ENCODE measurements around the gene ITSN2.
A peak's percentile ranks its signal among the peaks of the same experiment; 100 is the strongest.
"Not testable (repeated sequence)": the region's sequence is repeated elsewhere in the genome, so short reads cannot be mapped to it uniquely, and the experiment has no call there.

The ITSN2 gene

GRCh38 chr2:24360050-24360962 lies at the start of gene ITSN2:
Gene ITSN2, minus strand, starts transcription at chr2:24360536. Its CDS starts 32,454 bp downstream, at chr2:24328082.
- peak; percentile 84 for DNase-seq

DNA sequence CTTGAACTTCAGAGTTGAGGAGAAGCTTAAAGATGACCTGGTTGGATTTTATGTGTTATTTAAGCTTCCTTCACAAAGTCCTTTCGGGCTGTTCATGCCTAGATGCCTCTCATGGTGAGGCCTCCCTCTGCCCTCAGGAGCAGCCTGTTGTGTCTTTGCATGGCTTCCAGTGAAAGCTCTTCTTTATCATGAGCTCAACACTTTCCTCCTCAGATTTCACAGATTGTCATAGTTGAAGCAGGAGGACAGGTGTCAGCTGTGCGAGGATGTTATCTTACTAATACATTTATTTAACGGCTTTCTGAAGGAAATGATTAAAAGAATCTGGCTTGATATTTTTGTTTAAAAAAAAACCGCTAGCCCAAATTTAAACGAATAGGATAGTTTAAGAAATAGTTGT lies 48.8 kb upstream of the ITSN2 start:
- DNase-seq = no peak

- not testable (repeated sequence) for DNase-seq
These were observed 48.4 kb upstream of the ITSN2 start for GRCh38 chr2:24408704-24409103.

DNA sequence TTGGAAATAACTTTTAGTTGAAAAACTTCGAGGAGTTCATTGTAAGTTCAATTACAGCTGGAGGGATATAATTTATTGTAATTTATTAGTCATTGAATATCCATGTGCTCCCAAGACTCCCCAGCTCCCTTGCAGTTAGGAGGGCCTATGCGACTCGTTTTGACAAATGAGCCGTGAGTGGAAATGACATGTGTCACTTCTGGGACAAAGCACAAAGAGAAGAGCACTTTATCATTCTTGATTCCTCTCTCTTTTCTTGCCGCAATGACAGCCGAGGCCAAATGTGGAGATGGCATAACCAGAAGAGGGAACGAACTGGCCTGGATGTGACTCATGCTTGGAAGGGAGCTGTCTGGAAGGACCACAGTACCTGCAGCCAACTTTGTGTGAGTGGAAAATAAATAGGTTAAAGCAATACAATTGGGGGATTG lies 44.2 kb upstream of the ITSN2 start:
- DNase-seq = no peak

GRCh38 chr2:24403832-24404212 lies 43.5 kb upstream of the ITSN2 start:
- DNase-seq = no peak

GRCh38 chr2:24403168-24403831 lies 43.0 kb upstream of the ITSN2 start:
- DNase-seq = peak in 1 of 2 donors; percentile 12

GRCh38 chr2:24402242-24403097 lies 42.1 kb upstream of the ITSN2 start:
- no peak for DNase-seq

DNA sequence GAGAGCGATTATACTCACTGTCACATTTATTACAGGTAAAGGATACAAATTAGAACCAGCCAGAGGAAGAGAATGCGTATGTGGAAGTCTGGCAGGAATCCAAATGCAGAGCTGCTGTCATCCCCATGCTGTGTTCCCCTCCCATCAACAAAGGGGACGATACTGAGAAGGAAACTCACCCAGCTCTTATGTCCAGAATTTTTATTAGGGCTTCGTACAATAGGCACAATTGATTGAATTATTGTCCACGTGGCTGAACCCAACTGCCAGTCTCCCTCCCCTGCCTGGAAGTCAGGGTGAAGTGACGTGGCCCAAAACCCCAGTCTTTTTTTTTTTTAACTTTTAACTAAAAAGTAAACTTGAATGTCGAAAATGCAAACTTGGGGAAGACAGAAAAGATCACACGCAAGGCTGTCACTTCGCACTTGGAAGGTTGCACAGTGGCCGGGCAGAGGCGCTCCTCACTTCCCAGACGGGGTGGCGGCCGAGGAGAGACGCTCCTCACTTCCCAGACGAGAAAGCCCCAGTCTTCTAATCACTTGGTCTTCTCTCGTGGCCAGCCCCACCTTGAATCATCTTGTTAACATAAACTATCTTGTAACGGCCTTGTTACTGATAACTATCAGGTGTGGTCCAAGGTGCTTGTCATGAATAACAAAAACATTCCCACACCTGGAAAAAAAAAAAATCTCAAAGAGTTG lies 40.0 kb upstream of the ITSN2 start:
- DNase-seq = no peak

- no peak for DNase-seq
These were observed 39.3 kb upstream of the ITSN2 start for GRCh38 chr2:24399434-24400206.

- no peak for DNase-seq
These were observed 34.7 kb upstream of the ITSN2 start for GRCh38 chr2:24394998-24395397.

DNA sequence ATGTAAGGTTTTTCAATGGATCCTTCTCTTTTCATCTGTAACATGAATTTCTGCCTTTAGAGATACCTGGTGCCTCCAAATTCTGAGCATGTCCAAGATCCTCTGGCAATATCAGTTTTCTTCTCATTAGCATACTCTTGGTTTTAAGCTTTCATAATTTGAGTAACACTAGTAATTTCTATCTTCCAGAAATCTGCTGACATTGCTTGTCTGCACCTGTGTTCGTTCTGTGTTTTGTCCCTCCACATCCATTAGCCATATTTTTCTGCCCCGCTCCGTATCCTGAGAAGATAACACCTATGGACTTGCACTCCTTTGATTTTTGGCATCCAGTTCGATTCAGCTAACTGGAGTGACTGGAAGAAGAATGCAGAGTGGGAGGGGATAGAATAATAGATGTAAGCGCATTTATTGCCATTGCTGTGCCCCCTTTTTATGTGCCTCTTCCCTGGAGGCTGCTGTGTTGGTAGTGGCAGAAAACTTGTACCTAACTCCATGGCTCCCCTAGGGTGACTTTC lies 32.3 kb upstream of the ITSN2 start:
- no peak for DNase-seq

- no peak for DNase-seq
These were observed 25.0 kb upstream of the ITSN2 start for GRCh38 chr2:24385366-24385765.

DNA sequence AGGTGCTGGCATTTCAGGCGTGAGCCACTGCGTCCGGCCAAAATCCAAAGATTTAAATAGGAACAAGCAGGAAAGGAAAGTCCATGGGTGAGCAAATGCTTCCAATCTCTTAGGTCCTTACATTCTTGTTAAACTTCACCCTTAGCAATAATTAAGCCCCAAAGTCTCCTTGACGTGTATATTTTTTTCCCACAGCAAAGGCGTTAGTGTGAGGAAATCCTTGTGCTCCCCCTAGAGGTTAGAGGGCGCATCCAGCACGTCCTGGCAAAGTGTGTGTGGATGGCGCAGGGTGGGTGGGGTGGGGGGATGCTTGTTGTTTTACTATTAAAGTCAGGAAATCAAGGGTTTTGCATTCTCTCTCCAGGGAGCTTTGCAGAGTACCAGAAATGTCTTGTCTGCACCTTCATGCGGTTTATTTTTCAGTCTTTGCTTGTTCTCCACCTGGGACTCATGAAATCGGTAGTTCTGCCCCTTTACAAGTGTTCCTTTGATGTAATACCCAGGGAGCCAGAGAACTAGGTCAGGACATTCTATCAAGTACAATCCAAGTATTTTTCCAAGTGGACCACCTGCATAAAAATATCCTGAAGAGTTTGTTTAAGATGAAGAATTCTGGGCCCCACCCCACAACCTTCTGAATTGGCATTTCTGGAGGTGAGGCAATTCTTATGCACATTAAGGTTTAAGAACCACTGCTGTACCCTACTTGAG lies 22.2 kb upstream of the ITSN2 start:
- DNase-seq = peak; percentile 57 to 75

GRCh38 chr2:24380820-24381219 lies 20.5 kb upstream of the ITSN2 start:
- DNase-seq = no peak

DNA sequence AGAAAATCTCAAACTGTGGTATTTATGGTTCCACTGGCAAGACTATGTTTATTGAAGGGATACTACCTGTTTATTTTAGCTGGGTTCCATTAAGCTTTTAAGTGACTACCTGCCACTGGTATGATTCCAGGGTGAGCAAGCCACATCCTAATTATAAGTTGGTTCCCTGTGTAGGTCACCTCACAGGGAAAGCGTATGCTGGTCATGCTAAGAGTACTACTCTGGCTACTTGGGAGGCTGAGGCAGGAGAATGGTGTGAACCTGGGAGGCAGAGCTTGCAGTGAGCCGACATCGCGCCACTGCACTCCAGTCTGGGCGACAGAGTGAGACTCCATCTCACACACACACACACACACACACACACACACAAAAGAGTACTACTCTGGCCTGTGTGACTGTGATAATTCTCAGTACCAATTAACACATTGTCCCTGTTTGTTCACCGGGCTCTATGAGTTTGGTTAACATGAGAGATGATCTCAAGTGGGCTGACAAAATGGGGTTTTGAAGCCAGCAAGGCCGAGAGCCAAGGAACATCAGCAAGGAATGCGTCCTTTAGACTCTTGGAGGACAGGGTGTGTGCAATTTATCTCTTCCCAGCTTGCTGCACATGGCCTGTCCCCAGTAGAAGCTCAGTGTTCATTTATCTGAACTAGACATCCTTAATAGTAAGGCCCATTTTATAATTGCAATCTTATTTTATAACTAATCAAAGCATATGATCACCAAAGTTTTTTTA lies 15.2 kb upstream of the ITSN2 start:
- no peak for DNase-seq

- no peak for DNase-seq
These were observed 14.0 kb upstream of the ITSN2 start for GRCh38 chr2:24374301-24374700.

DNA sequence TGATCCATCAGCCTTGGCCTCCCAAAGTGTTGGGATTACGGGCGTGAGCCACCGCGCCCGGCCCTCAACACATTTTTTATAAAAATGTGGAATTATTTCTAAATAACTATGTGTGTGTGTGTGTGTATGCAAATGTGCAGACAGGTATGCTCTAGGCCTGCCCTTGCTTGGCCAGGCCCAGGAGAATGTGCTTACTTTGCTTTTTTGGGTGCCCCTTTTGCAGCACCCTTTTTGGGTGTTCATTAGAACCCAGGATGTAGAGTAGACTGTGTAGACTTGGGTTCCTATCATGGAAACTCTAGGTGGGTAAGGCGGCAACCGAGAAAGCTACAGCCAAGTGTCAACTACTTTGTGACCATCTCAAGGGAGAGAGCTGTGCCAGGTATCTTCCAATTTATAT lies 11.7 kb upstream of the ITSN2 start:
- no peak for DNase-seq

DNA sequence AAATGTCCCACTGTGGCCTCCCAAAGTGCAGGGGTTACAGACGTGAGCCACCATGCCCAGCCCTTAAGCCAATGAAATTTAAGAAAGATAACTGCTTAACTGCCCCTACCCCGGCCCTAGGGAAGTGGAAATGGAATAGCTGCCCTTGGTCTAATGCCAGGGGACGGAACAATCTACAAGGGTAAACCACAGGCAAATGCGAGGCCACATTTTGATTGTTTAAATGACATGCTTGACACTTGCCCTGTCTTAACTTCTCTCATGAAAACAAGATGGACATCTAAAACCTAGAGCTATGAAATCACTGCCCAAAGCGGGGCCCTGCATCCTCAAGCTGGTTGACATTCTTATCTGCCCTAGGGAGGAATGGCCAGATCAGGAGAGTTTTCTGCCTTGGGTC lies 5.5 kb upstream of the ITSN2 start:
- no peak for DNase-seq

DNA sequence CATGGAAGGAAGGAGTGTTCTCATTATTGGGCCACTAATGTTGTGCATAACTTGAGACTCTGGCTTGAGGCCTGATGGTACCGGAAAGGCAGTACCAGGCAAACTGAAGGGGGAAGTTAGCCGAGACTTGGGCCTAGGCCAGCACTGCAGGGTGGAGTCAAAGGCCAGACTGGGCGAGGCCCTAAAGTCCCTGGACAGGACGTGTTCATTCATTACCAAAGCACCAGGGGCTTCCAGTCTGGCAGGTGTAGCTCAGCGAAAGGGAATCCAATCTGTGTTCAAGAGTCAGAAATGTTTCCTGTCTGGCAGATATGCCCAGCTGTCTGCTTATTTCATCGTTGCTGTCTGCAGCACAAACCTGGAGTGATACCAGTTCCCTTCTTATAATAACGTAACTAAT lies 4.7 kb upstream of the ITSN2 start:
- peak in 1 of 2 donors; percentile 57 for DNase-seq

DNA sequence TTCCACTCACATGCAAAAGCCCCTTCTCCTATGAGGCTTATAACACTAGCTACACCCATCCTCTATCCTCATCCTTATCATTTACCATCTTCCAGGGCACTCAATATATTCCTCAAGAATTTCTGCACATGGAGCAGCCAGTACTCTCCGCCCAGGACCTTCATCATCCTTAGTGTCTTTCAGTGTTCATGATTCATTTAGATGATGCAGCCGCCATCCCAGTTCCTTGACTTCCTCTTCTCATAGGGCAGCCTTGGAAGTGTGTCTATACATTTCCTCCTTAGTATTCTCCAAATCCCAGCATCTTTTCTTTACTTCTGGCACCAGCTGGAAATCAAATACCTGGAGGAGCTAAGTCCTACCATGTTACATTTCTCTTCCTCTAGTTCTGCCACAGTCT lies 3.0 kb upstream of the ITSN2 start:
- no peak for DNase-seq
